Pancreas (tissue), 10 donors: ENCODE data around the gene RAB7B. TPM values are rescaled to one million over a fixed set of nuclear protein-coding genes. Genes with fewer than 3 reads are reported as not detected.

Source experiments
- ATAC-seq, 4 donors: fragments of 200-7000 bp; cut with Tn5 transposase; one replicate each; pipeline versions ENCODE4 v1.8.0 to v1.9.1; 2020; ENCODE audit warnings: mild to moderate bottlenecking in 4 of 4, moderate library complexity in 4 of 4
- DNase-seq, 6 donors: peaks; one replicate each; pipeline ENCODE4 v3.0.0-alpha.2; 2020
- FAIRE-seq: peaks from 2 replicates; lab custom pipeline; 2012; peaks lifted over from hg19 to GRCh38; lab: Jason Lieb, UNC
- H3K27ac ChIP-seq, 4 donors: fragments of 200-600 bp; sonication (generic); 1 replicate in 3 of 4; 2 replicates in 1 of 4; pipeline versions ENCODE4 v1.5.0 to v1.8.0; 2020
- H3K27me3 ChIP-seq, 4 donors: fragments of 200-600 bp; one replicate each; pipeline ENCODE4 v1.8.0; 2021
- H3K36me3 ChIP-seq, 3 donors: fragments of 200-600 bp; sonication (generic) in 1 of 3; one replicate each; pipeline versions ENCODE4 v1.5.0 to v1.8.0; 2020 to 2021
- H3K4me1 ChIP-seq, 3 donors: fragments of 200-600 bp; one replicate each; pipeline ENCODE4 v1.8.0; 2021
- H3K4me3 ChIP-seq, 4 donors: fragments of 200-600 bp; sonication (generic) in 2 of 4; one replicate each; pipeline versions ENCODE4 v1.5.0 to v1.8.0; 2020 to 2021
- H3K9me3 ChIP-seq, 4 donors: fragments of 200-600 bp; one replicate each; pipeline ENCODE4 v1.8.0; 2021
- CTCF ChIP-seq, 4 donors: fragments of 200-600 bp; sonication (generic) in 3 of 4; IDR thresholded peaks; one replicate each; pipeline versions ENCODE4 v1.5.0 to v1.8.0; 2021; ENCODE audit warnings: antibody characterized with exemption in 4 of 4
- WGBS, 2 donors: extraction: QIAGEN DNeasy Blood & Tissue Kit; methylation state at CpG; one replicate each; pipeline ENCODE4 v1.1.7; 2013; 5-methylcytosine and 5-hydroxymethylcytosine counted together
- intact Hi-C, 3 donors: fragments of 100-400 bp; cut with DNase I; formaldehyde crosslinking; loops; one replicate each; pipeline versions ENCODE4 v1.11.1 to v1.14.2; 2022
- polyA plus RNA-seq, 2 donors: library from polyadenylated mRNA; stranded (reverse); fragments of 200-250 nt; gene quantifications; one replicate each; pipeline ENCODE4 v1.2.3, GENCODE V29; 2013
- total RNA-seq, 6 donors: library from RNA; stranded (reverse); fragmentation: NEBNext Ultra II Directional in 4 of 6; extraction: Animal tissue kit (Norgen Biotek cat#: 25700) in 4 of 6; gene quantifications; one replicate each; pipeline versions ENCODE4 v1.2.1 to v1.2.4, GENCODE V29; 2021 to 2023
- donor health status: healthy with polysubstance abuse.
- donor health status: DM: no; HTN: no; CAD: no; lungs with moderate emphysema.
- donor health status: DM: no; HTN: no; CAD: no.
- donor health status: control.
- donor health status: control.
- donor health status: Bipolar disorder and iron deficiency.
- donor health status: DM: yes; HTN: yes; CAD: no.
- donor health status: DM: no; HTN: no; CAD: no.
- donor health status: DM: no; HTN: no; CAD: no.
- donor health status: DM: yes; HTN: yes; CAD: no.

Gene RAB7B
- total and polyA plus RNA-seq, 8 donors = 0.24 to 4.0 (median 0.59) TPM

DNA sequence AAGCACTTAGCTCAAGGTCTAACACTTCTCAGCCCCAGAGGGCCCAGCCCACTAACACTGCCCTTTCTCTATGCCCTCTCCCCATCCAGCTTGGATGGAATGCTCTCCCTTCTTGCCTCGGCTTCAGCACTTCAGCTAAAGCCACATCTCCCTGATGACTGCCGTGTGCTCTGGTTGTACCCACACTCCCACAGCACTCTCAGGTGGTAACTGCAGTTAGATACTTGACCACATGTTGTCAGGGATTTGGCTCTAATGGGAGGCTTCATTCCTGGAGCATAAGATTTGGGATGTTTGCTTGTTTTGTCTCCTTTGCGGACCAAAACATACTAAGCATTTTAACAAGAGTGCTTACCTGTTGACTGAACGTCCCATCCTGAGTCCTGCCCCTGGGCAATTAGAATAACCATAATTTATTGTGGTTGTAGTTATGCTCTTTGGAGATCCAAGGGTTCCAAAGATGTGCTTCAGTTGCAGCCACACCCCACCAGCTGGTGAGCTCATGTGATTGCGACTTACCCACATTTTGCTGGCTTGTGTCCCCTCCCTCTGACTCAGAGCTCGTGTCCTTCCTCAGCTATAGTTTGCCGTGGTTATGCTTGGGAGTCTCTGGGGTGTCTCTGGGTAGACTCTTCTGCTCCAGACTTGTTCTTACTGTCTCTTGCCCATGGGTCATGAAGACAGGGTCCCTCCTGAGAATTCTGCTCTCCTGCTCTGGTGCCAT is 52.2 kb downstream of the RAB7B start:
- TF ChIP-seq CTCF (IDR thresholded peaks at IDR 0.05) = no peak
- H3K4me1 ChIP-seq = peaks cover 13 to 29% (median 27%) of the 10 kb centered on the region in 3 donors
- H3K27ac ChIP-seq = no peak overlapping the region
- H3K9me3 ChIP-seq = no peaks in the 10 kb centered on the region
- WGBS, 2 donors = 90 to 93% methylated on average over 7 of the region's 7 CpGs
- FAIRE-seq (no peak), ATAC-seq (no peak), DNase-seq (no peak)
- H3K4me3 ChIP-seq = no peak overlapping the region
- H3K27me3 ChIP-seq = no peaks in the 10 kb centered on the region
- intact Hi-C loops = no loop called here
- H3K36me3 ChIP-seq = no peaks in the 10 kb centered on the region

DNA sequence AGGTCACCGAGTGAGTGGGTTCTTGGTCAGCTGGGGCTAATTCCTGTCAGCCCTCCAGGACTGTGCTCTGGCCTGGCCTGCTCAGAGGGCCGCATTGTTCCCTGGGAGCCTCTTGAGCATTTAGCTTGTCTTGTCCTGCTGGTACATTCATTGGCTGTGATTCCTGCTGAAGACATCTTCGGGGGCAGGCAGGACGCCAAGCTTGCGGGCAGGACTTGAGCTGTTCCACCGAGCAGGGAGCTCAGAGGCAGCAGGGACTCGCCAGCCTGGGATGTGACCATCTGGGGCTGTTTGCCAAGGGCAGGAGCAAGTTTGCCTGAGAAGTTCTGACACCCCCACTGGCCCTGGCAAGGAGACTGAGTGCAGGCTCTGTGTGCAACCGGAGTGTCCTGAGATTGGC is 52.9 kb downstream of the RAB7B start:
- DNase-seq (peak; percentile 70 to 88 (median 73)), FAIRE-seq (no peak), ATAC-seq (peak; percentile 44 to 73 (median 65))
- H3K36me3 ChIP-seq = no peaks in the 10 kb centered on the region
- no peak for TF ChIP-seq CTCF (IDR thresholded peaks at IDR 0.05)
- 42 to 47% methylated on average over 8 of the region's 8 CpGs for WGBS, 2 donors
- H3K27me3 ChIP-seq = no peaks in the 10 kb centered on the region
- intact Hi-C loops = no loop called here
- H3K27ac ChIP-seq = peak overlapping the region in 1 of 4 donors; percentile 14
- no peak overlapping the region for H3K4me3 ChIP-seq
- no peaks in the 10 kb centered on the region for H3K9me3 ChIP-seq
- peaks cover 13 to 29% (median 27%) of the 10 kb centered on the region in 3 donors for H3K4me1 ChIP-seq

DNA sequence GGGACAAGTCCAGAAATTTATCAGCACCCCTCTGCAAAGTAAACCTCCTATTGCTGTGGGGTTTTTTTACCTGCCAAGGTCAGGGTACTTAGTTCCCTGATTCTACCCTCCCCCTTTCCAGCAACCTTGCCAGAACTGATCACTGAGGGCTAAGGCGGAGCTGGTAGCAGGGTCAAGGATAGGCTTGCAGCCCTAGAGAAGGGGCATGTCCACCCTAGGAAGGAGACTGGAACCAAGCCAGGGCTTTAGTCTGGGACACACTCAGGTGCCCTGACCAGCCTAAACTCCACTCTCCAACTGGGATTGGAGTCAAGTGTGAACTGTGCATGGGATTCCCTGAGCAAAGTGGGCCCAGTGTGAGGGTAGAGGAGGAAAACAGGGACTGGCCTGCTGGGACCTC is 53.4 kb downstream of the RAB7B start:
- Histone ChIP-seq H3K27me3 (no peaks in the 10 kb centered on the region), H3K27ac (peak overlapping the region in 1 of 4 donors; percentile 14), H3K4me1 (peaks cover 13 to 27% (median 24%) of the 10 kb centered on the region in 3 donors), H3K36me3 (no peaks in the 10 kb centered on the region), H3K4me3 (no peak overlapping the region), H3K9me3 (no peaks in the 10 kb centered on the region)
- ATAC-seq = peak in 3 of 4 donors; percentile 22 to 65 (median 49)
- 38 to 41% methylated on average over 1 of the region's 1 CpG for WGBS, 2 donors
- intact Hi-C loops = no loop called here
- FAIRE-seq = no peak
- TF ChIP-seq CTCF (IDR thresholded peaks at IDR 0.05) = no peak
- DNase-seq = peak in 3 of 6 donors; percentile 29 to 65 (median 31)

- TF ChIP-seq CTCF (IDR thresholded peaks at IDR 0.05) = no peak
- FAIRE-seq = no peak
- H3K9me3 ChIP-seq = no peaks in the 10 kb centered on the region
- no peak overlapping the region for H3K4me3 ChIP-seq
- no peaks in the 10 kb centered on the region for H3K36me3 ChIP-seq
- H3K4me1 ChIP-seq = peaks cover 13 to 21% (median 17%) of the 10 kb centered on the region in 3 donors
- WGBS, 2 donors = 96 to 100% methylated on average over 3 of the region's 3 CpGs
- intact Hi-C loops = no loop called here
- DNase-seq = no peak
- no peaks in the 10 kb centered on the region for H3K27me3 ChIP-seq
- no peak for ATAC-seq
- no peak overlapping the region for H3K27ac ChIP-seq
Measured at GRCh38 chr1:205948886-205949285, 54.3 kb downstream of the RAB7B start.

- Histone ChIP-seq H3K9me3 (no peaks in the 10 kb centered on the region), H3K27me3 (no peaks in the 10 kb centered on the region), H3K4me3 (no peak overlapping the region), H3K36me3 (no peaks in the 10 kb centered on the region), H3K27ac (no peak overlapping the region), H3K4me1 (peaks cover 13 to 17% (median 14%) of the 10 kb centered on the region in 3 donors)
- FAIRE-seq (no peak), DNase-seq (no peak), ATAC-seq (peak in 1 of 4 donors; percentile 8)
- WGBS, 2 donors = 75 to 76% methylated on average over 4 of the region's 4 CpGs
- intact Hi-C loops = no loop called here
- no peak for TF ChIP-seq CTCF (IDR thresholded peaks at IDR 0.05)
Measured at GRCh38 chr1:205948039-205948438, 55.2 kb downstream of the RAB7B start.
